Sigmoid colon (tissue), 7 donors: ENCODE results near the gene FAH. TPM values are rescaled to one million over a fixed set of nuclear protein-coding genes. Genes with fewer than 3 reads are reported as not detected.

ENCODE experiments used
- DNase-seq: peaks from one replicate; pipeline ENCODE4 v3.0.0-alpha.2; 2019
- H3K27ac ChIP-seq, 4 donors: fragments of 200-600 bp; sonication (generic); one replicate each; pipeline ENCODE4 v1.5.1; 2016 to 2019; ENCODE audit warnings: mild to moderate bottlenecking in 1 of 4
- H3K27me3 ChIP-seq, 3 donors: fragments of 200-600 bp; sonication (generic); one replicate each; pipeline ENCODE4 v1.5.1; 2019; ENCODE audit warnings: mild to moderate bottlenecking in 1 of 3
- H3K36me3 ChIP-seq, 4 donors: fragments of 200-600 bp; sonication (generic); one replicate each; pipeline ENCODE4 v1.5.1; 2016 to 2019
- H3K4me1 ChIP-seq, 4 donors: fragments of 200-600 bp; sonication (generic); one replicate each; pipeline ENCODE4 v1.5.1; 2017 to 2019
- H3K4me3 ChIP-seq, 4 donors: fragments of 200-600 bp; sonication (generic); one replicate each; pipeline ENCODE4 v1.5.1; 2017 to 2019; ENCODE audit warnings: mild to moderate bottlenecking in 2 of 4, moderate library complexity in 1 of 4
- H3K9me3 ChIP-seq, 4 donors: fragments of 200-600 bp in 3 of 4; sonication (generic) in 3 of 4; one replicate each; pipeline versions ENCODE4 v1.5.1 to v1.6.1; 2013 to 2019
- CTCF ChIP-seq, 4 experiments: fragments of 450-650 bp in 3 of 4; fragments of 200-600 bp in 1 of 4; IDR thresholded peaks; one replicate each; pipeline ENCODE4 v1.5.1; 2016 to 2019; ENCODE audit warnings: antibody characterized with exemption in 4 of 4, mild to moderate bottlenecking in 3 of 4, moderate library complexity in 2 of 4
- EP300 ChIP-seq, 4 donors: sonication (generic); formaldehyde crosslinking; IDR thresholded peaks; one replicate each; pipeline ENCODE4 v1.6.1; 2017; ENCODE audit warnings: antibody characterized with exemption in 4 of 4
- POLR2A ChIP-seq, 2 donors: fragments of 450-650 bp; IDR thresholded peaks; one replicate each; pipeline ENCODE4 v1.6.1; 2016; ENCODE audit warnings: antibody characterized with exemption in 2 of 2, mild to moderate bottlenecking in 2 of 2, moderate library complexity in 2 of 2
- POLR2AphosphoS5 ChIP-seq, 4 donors: sonication (generic); formaldehyde crosslinking; IDR thresholded peaks; one replicate each; pipeline ENCODE4 v1.6.1; 2017; ENCODE audit warnings: antibody characterized with exemption in 4 of 4
- WGBS, 2 donors: extraction: QIAGEN DNeasy Blood & Tissue Kit; methylation state at CpG; one replicate each; pipeline ENCODE4 v1.1.7; 2013; 5-methylcytosine and 5-hydroxymethylcytosine counted together
- intact Hi-C: fragments of 100-400 bp; cut with DNase I; formaldehyde crosslinking; loops from one replicate; pipeline ENCODE4 v1.15.1; 2023
- polyA plus RNA-seq, 3 donors: library from polyadenylated mRNA; stranded (reverse); fragments of 200-250 nt; gene quantifications; one replicate each; pipeline ENCODE4 v1.2.3, GENCODE V29; 2013
- total RNA-seq, 4 donors: library from RNA; depleted of rRNA; stranded (reverse); fragments of >200 nt; gene quantifications; one replicate each; pipeline ENCODE4 v1.1.0, GENCODE V29; 2016
- donor health status: healthy with polysubstance abuse.
- donor health status: Bipolar disorder and iron deficiency.
- donor health status: healthy.

Gene FAH
- total and polyA plus RNA-seq, 7 donors = 11.4 to 23.5 (median 14.4) TPM

GRCh38 chr15:80228959-80229610, 76.3 kb downstream of the FAH start:
- intact Hi-C loops = no loop called here
- 87 to 89% methylated on average over 7 of the region's 7 CpGs for WGBS, 2 donors
- no peak for TF ChIP-seq EP300 (IDR thresholded peaks at IDR 0.05)
- peaks cover 0 to 20% (median 0%) of the 10 kb centered on the region in 3 donors for H3K27me3 ChIP-seq
- H3K9me3 ChIP-seq = no peaks in the 10 kb centered on the region
- no peak overlapping the region for H3K4me3 ChIP-seq
- no peak for DNase-seq
- H3K4me1 ChIP-seq = no peaks in the 10 kb centered on the region
- H3K36me3 ChIP-seq = no peaks in the 10 kb centered on the region
- H3K27ac ChIP-seq = no peak overlapping the region

- H3K4me3 ChIP-seq = no peak overlapping the region
- H3K36me3 ChIP-seq = no peaks in the 10 kb centered on the region
- H3K4me1 ChIP-seq = no peaks in the 10 kb centered on the region
- intact Hi-C loops = no loop called here
- TF ChIP-seq CTCF (IDR thresholded peaks at IDR 0.05) = no peak
- no peak for TF ChIP-seq POLR2A (IDR thresholded peaks at IDR 0.05)
- TF ChIP-seq POLR2AphosphoS5 (IDR thresholded peaks at IDR 0.05) = no peak
- no peak for TF ChIP-seq EP300 (IDR thresholded peaks at IDR 0.05)
- no peaks in the 10 kb centered on the region for H3K9me3 ChIP-seq
- peaks cover 0 to 35% (median 0%) of the 10 kb centered on the region in 3 donors for H3K27me3 ChIP-seq
- H3K27ac ChIP-seq = no peak overlapping the region
- 59 to 76% methylated on average over 2 of the region's 2 CpGs for WGBS, 2 donors
- no peak for DNase-seq
These were observed 78.6 kb downstream of the FAH start for GRCh38 chr15:80231371-80231770.

- Histone ChIP-seq H3K27ac (no peak overlapping the region), H3K27me3 (peaks cover 0 to 25% (median 0%) of the 10 kb centered on the region in 3 donors), H3K36me3 (no peaks in the 10 kb centered on the region), H3K4me3 (no peak overlapping the region), H3K9me3 (no peaks in the 10 kb centered on the region), H3K4me1 (no peaks in the 10 kb centered on the region)
- DNase-seq = no peak
- WGBS, 2 donors = 64 to 78% methylated on average over 9 of the region's 9 CpGs
- intact Hi-C loops = no loop called here
- no peak for TF ChIP-seq POLR2AphosphoS5 (IDR thresholded peaks at IDR 0.05)
- no peak for TF ChIP-seq EP300 (IDR thresholded peaks at IDR 0.05)
- TF ChIP-seq CTCF (IDR thresholded peaks at IDR 0.05) = no peak
- no peak for TF ChIP-seq POLR2A (IDR thresholded peaks at IDR 0.05)
These were observed 80.8 kb downstream of the FAH start for GRCh38 chr15:80233581-80233980.

- TF ChIP-seq EP300 (IDR thresholded peaks at IDR 0.05) = no peak
- peak in 2 of 4 experiments; percentile 14 to 19 for TF ChIP-seq CTCF (IDR thresholded peaks at IDR 0.05)
- peaks cover 0 to 27% (median 0%) of the 10 kb centered on the region in 3 donors for H3K27me3 ChIP-seq
- DNase-seq = no peak
- no peaks in the 10 kb centered on the region for H3K9me3 ChIP-seq
- no peaks in the 10 kb centered on the region for H3K36me3 ChIP-seq
- intact Hi-C loops = no loop called here
- no peaks in the 10 kb centered on the region for H3K4me1 ChIP-seq
- WGBS, 2 donors = 52 to 68% methylated on average over 4 of the region's 4 CpGs
- H3K4me3 ChIP-seq = no peak overlapping the region
- H3K27ac ChIP-seq = no peak overlapping the region
These were observed 82.1 kb downstream of the FAH start for GRCh38 chr15:80234883-80235282.

Other genes starting within 250 kb of the FAH start
- gene BCL2A1, start 181.8 kb upstream of the FAH start, total RNA-seq = 1 to 10 TPM in 1 of 4 donors, not detected in 3; 1.9 TPM
- gene BCL2A1, start 181.8 kb upstream of the FAH start, polyA plus RNA-seq = 10 to 100 TPM in 1 of 3 donors, 1 to 10 TPM in 2; 3.6 to 19.4 (median 9.6) TPM
- gene ZFAND6, start 93.3 kb upstream of the FAH start, total RNA-seq = 100 to 1,000 TPM; 116 to 177 (median 155) TPM
- gene ZFAND6, start 93.3 kb upstream of the FAH start, polyA plus RNA-seq = 100 to 1,000 TPM in 2 of 3 donors, 10 to 100 TPM in 1; 65.8 to 188 (median 135) TPM
- gene CTXND1, start 99.2 kb downstream of the FAH start, total RNA-seq = under 1 TPM; 0.16 to 0.71 (median 0.62) TPM
- under 1 TPM; 0.19 to 0.60 (median 0.23) TPM for gene CTXND1, start 99.2 kb downstream of the FAH start, polyA plus RNA-seq